HCT116 (cell line): ENCODE results near the gene SYTL3. TPM values are rescaled to one million over a fixed set of nuclear protein-coding genes. Genes with fewer than 3 reads are reported as not detected.

ENCODE experiments used
- ATAC-seq: fragments of 200-7000 bp; cut with Tn5 transposase; 2 replicates; pipeline ENCODE4 v1.9.1; 2020; ENCODE audit warnings: mild to moderate bottlenecking, moderate library complexity
- BruUV-seq: library from RNA; stranded (reverse); fragments of 400-500 nt; replicated peaks from 2 replicates; lab custom pipeline; 2021; lab: Mats Ljungman, UMichigan
- CTCF ChIA-PET: fragments of 300-600 bp; sonication (Branson Sonifier 250); formaldehyde crosslinking; loops from one replicate; lab custom pipeline; 2021; ENCODE audit warnings: antibody characterized with exemption; lab: Charles Lee
- POLR2A ChIA-PET: fragments of 300-600, 350-600 bp; sonication (Branson Sonifier 250); formaldehyde crosslinking; loops from one replicate; lab custom pipeline; 2021; ENCODE audit warnings: antibody characterized with exemption; lab: Charles Lee
- RAD21 ChIA-PET, 2 experiments: fragments of 300-600 bp; sonication (Branson Sonifier 250); formaldehyde crosslinking; loops; one replicate each; lab custom pipeline; 2023; ENCODE audit warnings: low total read pairs in 2 of 2; ENCODE audit not compliant: uncharacterized antibody in 2 of 2, unreplicated experiment in 2 of 2, low non-redundant PET in 1 of 2; lab: Charles Lee
- DNase-seq: peaks from one replicate; pipeline ENCODE4 v3.0.0-alpha.2; 2010; ENCODE audit warnings: low read depth, low spot score
- H2AFZ ChIP-seq: fragments of 200-600 bp; shearing (Covaris generic), sonication (generic); 2 replicates; pipeline ENCODE4 v1.6.1; 2017; ENCODE audit warnings: low read depth, mixed run types, mixed read lengths, antibody characterized with exemption, low read length; ENCODE audit not compliant: poor library complexity, severe bottlenecking
- H3K27ac ChIP-seq: 2 replicates; pipeline ENCODE4 v1.5.1; 2012; ENCODE audit warnings: low read depth, low read length
- H3K27me3 ChIP-seq: fragments of 200-600 bp; sonication (generic); 2 replicates; pipeline ENCODE4 v1.6.1; 2016; ENCODE audit warnings: mixed run types, low read length, mixed read lengths; ENCODE audit not compliant: insufficient read depth
- H3K36me3 ChIP-seq, 2 experiments: fragments of 200-500 bp in 1 of 2; fragments of 200-600 bp in 1 of 2; sonication (Bioruptor generic) in 1 of 2; sonication (generic) in 1 of 2; 2 replicates each; pipeline versions ENCODE4 v1.5.1 to v1.6.1; 2014 to 2016; ENCODE audit warnings: low read length in 2 of 2, inconsistent platforms in 1 of 2, mixed read lengths in 1 of 2, mixed run types in 1 of 2; ENCODE audit not compliant: insufficient read depth in 2 of 2, control insufficient read depth in 1 of 2
- H3K4me1 ChIP-seq, 2 experiments: fragments of 200-600 bp in 1 of 2; sonication (generic) in 1 of 2; 2 replicates each; pipeline versions ENCODE4 v1.5.1 to v1.6.1; 2012 to 2017; ENCODE audit warnings: low read length in 2 of 2, inconsistent platforms in 1 of 2, mild to moderate bottlenecking in 1 of 2, mixed read lengths in 1 of 2, mixed run types in 1 of 2, moderate library complexity in 1 of 2; ENCODE audit not compliant: insufficient read depth in 2 of 2, control insufficient read depth in 1 of 2
- H3K4me2 ChIP-seq: fragments of 200-600 bp; sonication (generic); 2 replicates; pipeline ENCODE4 v1.6.1; 2017; ENCODE audit warnings: mixed run types, low read length, mixed read lengths
- H3K4me3 ChIP-seq, 2 experiments: fragments of 200-600 bp in 1 of 2; sonication (generic) in 1 of 2; replicated peaks in 1 of 2; 2 replicates each; pipeline ENCODE4 v1.5.1; 2011 to 2016; ENCODE audit warnings: low read length in 2 of 2, control low read depth in 1 of 2, low read depth in 1 of 2, mild to moderate bottlenecking in 1 of 2, mixed read lengths in 1 of 2, mixed run types in 1 of 2
- H3K79me2 ChIP-seq: fragments of 200-600 bp; sonication (generic); 2 replicates; pipeline ENCODE4 v1.6.1; 2017; ENCODE audit warnings: mild to moderate bottlenecking, mixed run types, low read length, moderate library complexity, mixed read lengths; ENCODE audit not compliant: insufficient read depth
- H3K9ac ChIP-seq: fragments of 200-600 bp; sonication (generic); 2 replicates; pipeline ENCODE4 v1.6.1; 2016; ENCODE audit warnings: low read length, mixed read lengths
- H3K9me2 ChIP-seq: fragments of 200-600 bp; sonication (generic), shearing (Covaris generic); 2 replicates; pipeline ENCODE4 v1.6.1; 2017; ENCODE audit warnings: mixed run types, mild to moderate bottlenecking, moderate library complexity; ENCODE audit not compliant: insufficient read depth
- H3K9me3 ChIP-seq, 2 experiments: fragments of 200-500 bp in 1 of 2; fragments of 200-600 bp in 1 of 2; sonication (Bioruptor generic) in 1 of 2; sonication (generic) in 1 of 2; 2 replicates each; pipeline ENCODE4 v1.6.1; 2014 to 2017; ENCODE audit warnings: low read length in 2 of 2, mixed read lengths in 2 of 2, inconsistent platforms in 1 of 2, low read depth in 1 of 2, mild to moderate bottlenecking in 1 of 2, mixed run types in 1 of 2, moderate library complexity in 1 of 2; ENCODE audit not compliant: control insufficient read depth in 1 of 2, insufficient read depth in 1 of 2
- H4K20me1 ChIP-seq: fragments of 200-600 bp; sonication (generic), shearing (Covaris generic); 2 replicates; pipeline ENCODE4 v1.6.1; 2017; ENCODE audit warnings: mixed run types, mild to moderate bottlenecking, moderate library complexity; ENCODE audit not compliant: insufficient read depth
- ATF3 ChIP-seq: IDR thresholded peaks from 2 replicates; pipeline ENCODE4 v1.6.1; 2012
- CBX3 ChIP-seq: IDR thresholded peaks from 2 replicates; pipeline ENCODE4 v1.6.1; 2012; ENCODE audit warnings: low read depth
- CEBPB ChIP-seq: IDR thresholded peaks from 2 replicates; pipeline ENCODE4 v1.6.1; 2012; ENCODE audit warnings: low read depth
- CTCF ChIP-seq, 3 experiments: fragments of 200-600 bp in 1 of 3; sonication (generic) in 1 of 3; IDR thresholded peaks in 2 of 3; conservative IDR thresholded peaks in 1 of 3; 2 replicates each; pipeline ENCODE4 v1.5.1; 2012 to 2017; ENCODE audit warnings: low read depth in 2 of 3, low read length in 2 of 3, antibody characterized with exemption in 1 of 3, borderline replicate concordance in 1 of 3, control low read depth in 1 of 3, mild to moderate bottlenecking in 1 of 3, mixed read lengths in 1 of 3, mixed run types in 1 of 3, moderate library complexity in 1 of 3; ENCODE audit not compliant: insufficient read depth in 1 of 3
- EGR1 ChIP-seq: IDR thresholded peaks from 2 replicates; pipeline ENCODE4 v1.6.1; 2012; ENCODE audit warnings: low read depth
- EZH2phosphoT487 ChIP-seq: fragments of 200-600 bp; IDR thresholded peaks from 2 replicates; pipeline ENCODE4 v1.6.1; 2018; ENCODE audit warnings: antibody characterized with exemption, borderline replicate concordance
- FOSL1 ChIP-seq: IDR thresholded peaks from 2 replicates; pipeline ENCODE4 v1.6.1; 2012; ENCODE audit warnings: low read depth
- MAX ChIP-seq: IDR thresholded peaks from 2 replicates; pipeline ENCODE4 v1.6.1; 2012
- POLR2A ChIP-seq: IDR thresholded peaks from 2 replicates; pipeline ENCODE4 v1.7.0; 2011; ENCODE audit warnings: borderline replicate concordance; ENCODE audit not compliant: insufficient read depth, insufficient read length; ENCODE audit errors: extremely low read depth
- POLR2AphosphoS5 ChIP-seq: IDR thresholded peaks from 2 replicates; pipeline ENCODE4 v1.6.1; 2011; ENCODE audit warnings: mild to moderate bottlenecking, low read depth, low read length, moderate library complexity
- RAD21 ChIP-seq: IDR thresholded peaks from 2 replicates; pipeline ENCODE4 v1.6.1; 2012; ENCODE audit warnings: low read depth, mild to moderate bottlenecking
- SIN3A ChIP-seq: IDR thresholded peaks from 2 replicates; pipeline ENCODE4 v1.6.1; 2012; ENCODE audit warnings: low read depth
- SRF ChIP-seq: IDR thresholded peaks from 2 replicates; pipeline ENCODE4 v1.6.1; 2012; ENCODE audit warnings: low read depth
- TCF7L2 ChIP-seq: IDR thresholded peaks from 2 replicates; pipeline ENCODE4 v1.7.0; 2011; ENCODE audit warnings: borderline replicate concordance, inconsistent platforms; ENCODE audit not compliant: insufficient read depth, insufficient read length; ENCODE audit errors: extremely low read depth
- YY1 ChIP-seq: IDR thresholded peaks from 2 replicates; pipeline ENCODE4 v1.6.1; 2011; ENCODE audit warnings: low read length, low read depth, moderate library complexity, mild to moderate bottlenecking; ENCODE audit not compliant: insufficient replicate concordance; ENCODE audit errors: extremely low read depth
- ZFX ChIP-seq: fragments of 450-650 bp; IDR thresholded peaks from 2 replicates; pipeline ENCODE4 v1.6.1; 2017
- ZNF274 ChIP-seq: fragments of 200-500 bp; sonication (Bioruptor generic); IDR thresholded peaks from 2 replicates; pipeline ENCODE4 v1.6.1; 2014; ENCODE audit warnings: mild to moderate bottlenecking, low read depth, low read length, inconsistent platforms
- intact Hi-C: fragments of 100-400 bp; cut with micrococcal nuclease; formaldehyde crosslinking; loops from 2 replicates; pipeline ENCODE4 v1.10.0; 2022
- total RNA-seq: library from RNA; stranded (reverse); gene quantifications from one replicate; pipeline ENCODE4 v1.2.1, GENCODE V29; 2021; ENCODE audit not compliant: unreplicated experiment

Gene SYTL3
- total RNA-seq, 1 experiment from 2014 or later, result 55.3 TPM

GRCh38 chr6:158627168-158627939 is 22.5 kb upstream of the SYTL3 start:
- no peak for TF ChIP-seq EGR1
- no peak for TF ChIP-seq ZFX
- no peak for TF ChIP-seq YY1
- TF ChIP-seq SIN3A, result no peak
- no peak for TF ChIP-seq ZNF274
- no peak for TF ChIP-seq POLR2A
- TF ChIP-seq SRF, result no peak
- TF ChIP-seq TCF7L2, result no peak
- no peak for TF ChIP-seq ATF3
- no peak for TF ChIP-seq RAD21
- no peak for TF ChIP-seq MAX
- no peak for TF ChIP-seq EZH2phosphoT487
- TF ChIP-seq FOSL1, result no peak
- no peak for TF ChIP-seq POLR2AphosphoS5
- TF ChIP-seq CEBPB, result no peak
- TF ChIP-seq CTCF (IDR thresholded peaks at IDR 0.05 in 2 of 3, conservative IDR thresholded peaks at IDR 0.05 in 1 of 3; ENCODE audit: borderline replicate concordance in 1 of 3, insufficient read depth in 1 of 3, low read depth in 2 of 3, low read length in 2 of 3), result no peak
- no peak for TF ChIP-seq CBX3
- TF ChIP-seq, all 23 proteins: peak for 0
- intact Hi-C loops, result no loop called here
- ATAC-seq (no peak), DNase-seq (no peak)
- Histone ChIP-seq H3K27ac (no peak overlapping the region), H3K36me3 (peaks cover 10 to 61% of the 10 kb centered on the region in 2 experiments), H4K20me1 (no peaks in the 10 kb centered on the region), H2AFZ (no peak overlapping the region), H3K79me2 (peaks cover 8% of the 10 kb centered on the region; the same call in 1 of the 2 replicates), H3K9me2 (no peaks in the 10 kb centered on the region), H3K9me3 (no peaks in the 10 kb centered on the region), H3K4me2 (no peak overlapping the region), H3K4me1 (peaks cover 6 to 31% of the 10 kb centered on the region in 2 experiments; a peak in 3 of 4 replicates), H3K27me3 (no peaks in the 10 kb centered on the region), H3K4me3 (no peak overlapping the region), H3K9ac (no peak overlapping the region)
- POLR2A ChIA-PET, result no interaction called here
- CTCF ChIA-PET, result no interaction called here
- RAD21 ChIA-PET, result no interaction called here
- BruUV-seq, result no TSS peak
